LoVo (cell line): ENCODE measurements around the gene MAP3K3.
"Not testable (repeated sequence)": the region's sequence is repeated elsewhere in the genome, so short reads cannot be mapped to it uniquely, and the experiment has no call there.

ENCODE experiments used
- DNase-seq: peaks from one replicate; pipeline ENCODE4 v3.0.0-alpha.2; 2016; ENCODE audit warnings: low spot score

Gene MAP3K3

GRCh38 chr17:63706336-63707082 is 84.3 kb downstream of the MAP3K3 start:
- DNase-seq = no peak

GRCh38 chr17:63707151-63707550 is 84.9 kb downstream of the MAP3K3 start:
- no peak for DNase-seq

GRCh38 chr17:63709110-63709509 is 86.9 kb downstream of the MAP3K3 start:
- DNase-seq = no peak

GRCh38 chr17:63714550-63715277 is 92.5 kb downstream of the MAP3K3 start:
- DNase-seq = no peak

- no peak for DNase-seq
Observed at GRCh38 chr17:63716426-63716825, 94.2 kb downstream of the MAP3K3 start.

GRCh38 chr17:63718988-63719387 is 96.8 kb downstream of the MAP3K3 start:
- DNase-seq = no peak

- not testable (repeated sequence) for DNase-seq
Observed at GRCh38 chr17:63720194-63720593, 98.0 kb downstream of the MAP3K3 start.

GRCh38 chr17:63722403-63722802 is 100.2 kb downstream of the MAP3K3 start:
- no peak for DNase-seq

- no peak for DNase-seq
Observed at GRCh38 chr17:63735691-63736090, 113.5 kb downstream of the MAP3K3 start.

- DNase-seq = peak; percentile 27
Observed at GRCh38 chr17:63740464-63741142, 118.4 kb downstream of the MAP3K3 start.

GRCh38 chr17:63741143-63741407 is 118.9 kb downstream of the MAP3K3 start:
- no peak for DNase-seq

GRCh38 chr17:63741408-63742173 is 119.4 kb downstream of the MAP3K3 start, which contains the start of gene STRADA:
Gene STRADA (minus strand): TSS chr17:63741799. CDS start chr17:63728369, 13,430 bp downstream.
- peak; percentile 98 for DNase-seq
